SKM-1 treated with dmso at 0.1 percent for 144 hours (cell line): ENCODE data around the gene SFT2D1.
A peak's percentile ranks its signal among the peaks of the same experiment; 100 is the strongest.

Source experiments
- DNase-seq: peaks from one replicate; lab custom pipeline; 2025; ENCODE audit not compliant: unreplicated experiment; lab: John Stamatoyannopoulos, UW

Gene SFT2D1

GRCh38 chr6:166334878-166335277, 7.5 kb downstream of the SFT2D1 start:
- DNase-seq = no peak

GRCh38 chr6:166333172-166333995, 9.0 kb downstream of the SFT2D1 start:
- DNase-seq = peak; percentile 70

GRCh38 chr6:166331503-166332415, 10.6 kb downstream of the SFT2D1 start:
- DNase-seq = no peak

- DNase-seq = no peak
These were observed 11.7 kb downstream of the SFT2D1 start for GRCh38 chr6:166330612-166331011.

GRCh38 chr6:166325383-166326042, 16.8 kb downstream of the SFT2D1 start:
- DNase-seq = no peak

DNA sequence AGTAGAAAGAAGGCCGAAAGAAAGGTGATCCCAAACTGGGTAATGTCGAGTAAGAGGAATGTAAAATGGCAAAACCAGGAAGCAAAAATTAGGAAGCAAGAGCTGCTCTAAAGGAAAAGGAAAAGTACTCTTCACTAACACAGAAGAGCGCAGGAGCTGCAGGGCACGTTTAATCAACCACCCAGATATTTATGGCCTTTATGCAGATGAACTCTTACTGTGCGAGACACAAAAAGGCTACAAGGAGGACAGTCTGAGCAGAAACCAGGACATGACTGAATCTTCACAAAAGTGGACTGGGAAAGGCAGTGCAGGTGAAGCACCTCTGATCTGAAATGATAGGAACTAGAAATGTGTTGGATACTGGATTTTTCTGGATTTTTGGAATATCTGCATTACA, 18.9 kb downstream of the SFT2D1 start:
- DNase-seq = no peak

DNA sequence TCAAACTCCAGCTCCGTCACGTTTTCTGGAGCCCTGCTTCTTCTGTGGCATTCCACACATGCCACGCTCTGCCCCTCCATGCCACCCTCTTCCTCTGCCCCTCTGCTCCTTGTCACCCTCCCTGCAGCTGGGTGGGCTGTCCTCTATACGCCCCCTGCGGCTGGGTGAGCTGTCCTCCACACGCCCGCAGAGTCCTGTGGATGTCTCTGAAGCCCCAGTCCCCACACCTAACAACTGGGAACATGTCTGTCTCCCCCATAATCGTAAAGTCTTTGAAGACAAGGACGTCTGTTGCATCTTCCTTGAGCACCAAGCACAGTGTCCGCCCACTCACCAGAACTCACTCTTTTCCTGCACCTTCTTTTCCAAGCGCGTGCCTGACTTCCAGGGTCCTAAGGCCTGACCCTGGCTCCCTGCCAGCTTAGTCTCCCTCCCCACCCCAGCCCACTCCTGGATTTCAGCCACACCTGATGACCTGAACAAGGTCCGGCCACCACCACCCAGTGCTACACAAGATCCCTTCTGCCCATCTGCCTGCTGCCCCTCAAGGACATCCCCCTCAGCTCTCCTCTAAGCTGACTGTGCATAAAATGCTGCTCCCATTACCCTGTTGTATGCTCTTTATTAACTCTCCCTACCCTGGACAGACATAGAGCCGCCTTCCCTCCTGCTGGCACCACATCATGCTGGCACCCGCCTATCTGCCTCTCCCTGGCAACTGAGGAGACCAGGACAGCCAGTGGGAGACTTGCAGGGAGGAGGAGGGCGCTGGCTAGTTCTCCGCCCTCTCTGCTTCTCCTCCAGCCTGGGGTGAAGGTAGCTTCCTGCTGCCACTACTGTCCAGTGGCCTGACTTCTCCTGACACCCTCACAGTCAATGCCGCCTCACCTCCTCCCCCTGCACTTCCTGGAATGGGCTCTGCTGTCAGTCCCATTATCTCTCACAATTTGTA, 23.4 kb downstream of the SFT2D1 start:
- DNase-seq = no peak

DNA sequence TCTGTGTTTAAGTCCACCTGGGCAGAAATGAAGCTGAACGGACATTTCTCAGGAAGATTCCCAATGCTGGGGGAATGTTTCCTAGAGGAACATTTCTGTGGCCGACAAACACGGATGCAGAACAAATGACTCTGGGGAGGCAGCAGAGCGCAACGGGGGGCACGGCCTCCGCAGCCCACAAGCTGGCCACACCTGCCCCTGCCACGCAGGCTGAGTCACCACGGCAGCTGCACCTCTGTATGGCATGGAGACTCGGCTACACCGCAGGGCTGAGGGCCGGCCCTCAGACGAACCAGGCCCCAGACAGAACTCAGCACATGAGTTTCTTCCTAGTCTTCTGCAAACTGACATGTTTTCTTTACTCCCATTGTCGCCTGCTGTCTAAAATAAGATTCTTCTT, 24.1 kb downstream of the SFT2D1 start:
- DNase-seq = no peak

- no peak for DNase-seq
These were observed 24.8 kb downstream of the SFT2D1 start for GRCh38 chr6:166317261-166318212.

DNA sequence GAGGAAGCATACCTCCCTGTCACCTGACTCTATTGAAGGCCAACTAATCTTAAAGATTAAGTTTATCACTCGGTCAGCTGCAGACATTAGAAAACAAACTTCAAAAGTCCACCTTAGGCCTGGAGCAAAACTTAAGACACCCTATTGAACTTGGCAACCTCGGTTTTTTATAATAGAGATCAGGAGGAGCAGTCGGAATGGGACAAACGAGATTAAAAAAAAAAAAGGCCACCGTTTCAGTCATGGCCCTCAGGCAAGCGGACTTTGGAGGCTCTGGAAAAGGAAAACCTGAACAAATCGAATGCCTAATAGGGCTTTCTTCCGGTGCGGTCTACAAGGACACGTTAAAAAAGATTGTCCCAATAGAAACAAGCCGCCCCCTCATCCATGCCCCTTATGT, 26.9 kb downstream of the SFT2D1 start:
- no peak for DNase-seq

- DNase-seq = no peak
These were observed 27.9 kb downstream of the SFT2D1 start for GRCh38 chr6:166314454-166314853.

GRCh38 chr6:166313255-166314070, 28.9 kb downstream of the SFT2D1 start:
- no peak for DNase-seq

DNA sequence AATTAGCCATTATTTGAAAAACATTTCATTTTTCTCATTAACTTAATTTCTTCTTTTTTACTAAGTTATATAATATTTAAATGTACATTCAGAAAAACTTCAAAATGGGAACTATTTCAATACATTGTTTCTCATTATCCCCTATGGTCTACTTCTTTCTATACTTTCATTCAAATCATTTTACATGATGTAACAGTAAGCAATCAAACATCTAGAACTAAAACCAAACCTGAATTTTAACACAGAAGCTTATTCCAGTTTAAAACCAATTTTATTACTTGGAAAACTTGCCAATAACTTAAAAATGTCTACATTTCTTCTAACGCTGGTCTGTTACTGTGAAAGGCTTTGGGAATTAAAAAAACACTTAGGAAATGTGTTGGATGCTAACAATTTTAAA, 29.5 kb downstream of the SFT2D1 start:
- DNase-seq = no peak

DNA sequence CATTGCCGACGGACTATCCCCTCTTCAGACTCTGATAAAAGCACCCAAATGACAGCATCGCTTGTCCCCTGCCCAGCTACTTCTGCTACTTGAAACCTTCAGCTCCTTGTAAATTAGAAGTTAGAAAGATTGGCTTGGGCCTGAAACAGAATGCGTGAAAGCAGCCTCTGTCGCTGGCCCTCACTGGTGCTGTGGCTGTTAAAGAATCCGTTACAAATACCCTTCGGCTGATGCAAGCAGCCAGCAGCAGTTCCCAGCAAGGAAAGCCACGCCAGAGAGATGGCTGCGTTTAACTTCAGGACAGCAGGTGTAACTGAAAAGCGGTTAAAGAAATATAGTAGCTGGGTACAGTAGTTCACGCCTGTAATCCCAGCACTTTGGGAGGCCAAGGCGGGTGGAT, 31.7 kb downstream of the SFT2D1 start:
- DNase-seq = no peak

- no peak for DNase-seq
These were observed 32.4 kb downstream of the SFT2D1 start for GRCh38 chr6:166309977-166310376.

- no peak for DNase-seq
These were observed 33.4 kb downstream of the SFT2D1 start for GRCh38 chr6:166308769-166309589.

- DNase-seq = no peak
These were observed 34.1 kb downstream of the SFT2D1 start, which contains the start of gene PRR18 for GRCh38 chr6:166308033-166308768. Gene PRR18 (minus strand): TSS chr6:166308392. CDS start chr6:166308142, 250 bp downstream.
